Measurements from ENCODE around the gene RNF25. TPM values are rescaled to one million over a fixed set of nuclear protein-coding genes. Genes with fewer than 3 reads are reported as not detected.

The RNF25 gene
- total and polyA plus RNA-seq, 8 donors, result 3.6 to 26.8 (median 7.0) TPM; not detected in 1

DNA sequence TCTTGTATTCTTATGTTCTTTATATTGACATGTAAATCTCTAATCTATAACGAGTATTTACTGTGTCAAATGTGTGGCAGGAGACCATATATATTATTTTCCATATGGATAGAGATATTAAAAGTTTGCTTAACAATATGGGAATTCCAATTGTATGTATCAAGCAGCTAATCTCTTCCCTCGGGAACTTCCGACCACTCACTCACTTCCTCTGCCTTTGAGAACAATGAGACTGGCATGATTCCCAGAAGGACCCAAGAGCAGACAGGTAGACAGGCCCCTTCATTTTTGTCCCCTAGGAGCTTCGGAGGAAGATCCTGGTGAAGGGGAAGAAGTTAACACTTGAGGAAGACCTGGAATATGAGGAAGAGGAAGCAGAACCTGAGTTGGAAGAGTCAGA is 40.0 kb downstream of the RNF25 start:
- H3K4me3 ChIP-seq, result no peak overlapping the region
- H3K4me1 ChIP-seq, result no peaks in the 10 kb centered on the region
- WGBS, 5 donors, result 27 to 48% (median 41%) methylated on average over 4 of the region's 4 CpGs
- H3K36me3 ChIP-seq, result peaks cover 33 to 67% (median 43%) of the 10 kb centered on the region in 4 donors
- H3K9me3 ChIP-seq, result no peaks in the 10 kb centered on the region
- no peak overlapping the region for H3K27ac ChIP-seq
- no peak for DNase-seq
- TF ChIP-seq POLR2AphosphoS5 (IDR thresholded peaks at IDR 0.05) (no peak), EP300 (IDR thresholded peaks at IDR 0.05) (no peak), POLR2A (IDR thresholded peaks at IDR 0.05) (no peak), CTCF (IDR thresholded peaks at IDR 0.05) (no peak)
- H3K27me3 ChIP-seq, result no peaks in the 10 kb centered on the region
- intact Hi-C loops (cut with DNase I; ENCODE audit: low total_unique reads), result no loop called here

- no peaks in the 10 kb centered on the region for H3K9me3 ChIP-seq
- 88 to 97% (median 90%) methylated on average over 4 of the region's 4 CpGs for WGBS, 5 donors
- TF ChIP-seq CTCF (IDR thresholded peaks at IDR 0.05), result no peak
- TF ChIP-seq POLR2A (IDR thresholded peaks at IDR 0.05), result no peak
- TF ChIP-seq EP300 (IDR thresholded peaks at IDR 0.05), result no peak
- TF ChIP-seq POLR2AphosphoS5 (IDR thresholded peaks at IDR 0.05), result no peak
- intact Hi-C loops (cut with DNase I; ENCODE audit: low total_unique reads), result no loop called here
- no peak overlapping the region for H3K27ac ChIP-seq
- DNase-seq, result no peak
- H3K36me3 ChIP-seq, result peaks cover 0 to 41% (median 4%) of the 10 kb centered on the region in 4 donors
- H3K27me3 ChIP-seq, result no peaks in the 10 kb centered on the region
- no peak overlapping the region for H3K4me3 ChIP-seq
- H3K4me1 ChIP-seq, result peaks cover 0 to under 1% (median 0%) of the 10 kb centered on the region in 4 donors
Measured at GRCh38 chr2:218627939-218628338, 43.9 kb downstream of the RNF25 start.

DNA sequence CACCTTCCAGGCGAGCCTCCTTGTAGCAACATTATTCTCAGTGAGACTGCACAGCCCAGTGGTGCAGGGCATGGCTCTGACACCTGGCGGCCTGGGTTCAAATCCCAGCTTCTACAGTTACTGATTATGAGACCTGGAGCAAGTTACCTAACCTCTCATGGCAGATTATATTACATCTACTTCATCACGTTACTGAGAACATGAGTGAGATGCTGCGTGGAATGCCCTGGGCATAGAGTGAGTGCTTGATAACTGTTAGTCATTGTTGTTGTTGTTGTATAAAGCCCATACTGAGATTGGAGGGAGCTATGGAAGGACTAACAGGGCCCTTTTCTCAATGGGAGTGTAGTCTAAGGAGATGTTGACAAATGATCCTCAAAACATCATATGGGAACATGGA is 45.4 kb downstream of the RNF25 start:
- Histone ChIP-seq H3K4me1 (peaks cover 0 to 10% (median 0%) of the 10 kb centered on the region in 4 donors), H3K9me3 (no peaks in the 10 kb centered on the region), H3K4me3 (no peak overlapping the region), H3K36me3 (peaks cover 0 to 30% (median 0%) of the 10 kb centered on the region in 4 donors), H3K27me3 (no peaks in the 10 kb centered on the region), H3K27ac (no peak overlapping the region)
- intact Hi-C loops (cut with DNase I; ENCODE audit: low total_unique reads), result no loop called here
- TF ChIP-seq EP300 (IDR thresholded peaks at IDR 0.05) (no peak), POLR2A (IDR thresholded peaks at IDR 0.05) (no peak), CTCF (IDR thresholded peaks at IDR 0.05) (no peak), POLR2AphosphoS5 (IDR thresholded peaks at IDR 0.05) (no peak)
- 82 to 92% (median 90%) methylated on average over 4 of the region's 4 CpGs for WGBS, 5 donors
- DNase-seq, result no peak

GRCh38 chr2:218623366-218623705 is 48.5 kb downstream of the RNF25 start:
- TF ChIP-seq CTCF (IDR thresholded peaks at IDR 0.05) (no peak), POLR2AphosphoS5 (IDR thresholded peaks at IDR 0.05) (no peak), POLR2A (IDR thresholded peaks at IDR 0.05) (no peak), EP300 (IDR thresholded peaks at IDR 0.05) (no peak)
- 66 to 78% (median 70%) methylated on average over 3 of the region's 3 CpGs for WGBS, 5 donors

More at GRCh38 chr2:218623366-218623705, 48.5 kb downstream of the RNF25 start:
- H3K9me3 ChIP-seq, result no peaks in the 10 kb centered on the region
- no peak overlapping the region for H3K27ac ChIP-seq
- H3K36me3 ChIP-seq, result peaks cover 0 to 23% (median 0%) of the 10 kb centered on the region in 4 donors
- H3K4me1 ChIP-seq, result peaks cover 0 to 10% (median 0%) of the 10 kb centered on the region in 4 donors
- no peak for DNase-seq
- intact Hi-C loops (cut with DNase I; ENCODE audit: low total_unique reads), result no loop called here
- no peak overlapping the region for H3K4me3 ChIP-seq
- no peaks in the 10 kb centered on the region for H3K27me3 ChIP-seq

Measured in stomach (tissue), 9 donors.